ENCODE measurements around the gene UQCC3. TPM values are rescaled to one million over a fixed set of nuclear protein-coding genes. Genes with fewer than 3 reads are reported as not detected.

Gene UQCC3
- total RNA-seq, 6 experiments from 2014 or later = 4.0 to 6.3 (median 5.3) TPM

DNA sequence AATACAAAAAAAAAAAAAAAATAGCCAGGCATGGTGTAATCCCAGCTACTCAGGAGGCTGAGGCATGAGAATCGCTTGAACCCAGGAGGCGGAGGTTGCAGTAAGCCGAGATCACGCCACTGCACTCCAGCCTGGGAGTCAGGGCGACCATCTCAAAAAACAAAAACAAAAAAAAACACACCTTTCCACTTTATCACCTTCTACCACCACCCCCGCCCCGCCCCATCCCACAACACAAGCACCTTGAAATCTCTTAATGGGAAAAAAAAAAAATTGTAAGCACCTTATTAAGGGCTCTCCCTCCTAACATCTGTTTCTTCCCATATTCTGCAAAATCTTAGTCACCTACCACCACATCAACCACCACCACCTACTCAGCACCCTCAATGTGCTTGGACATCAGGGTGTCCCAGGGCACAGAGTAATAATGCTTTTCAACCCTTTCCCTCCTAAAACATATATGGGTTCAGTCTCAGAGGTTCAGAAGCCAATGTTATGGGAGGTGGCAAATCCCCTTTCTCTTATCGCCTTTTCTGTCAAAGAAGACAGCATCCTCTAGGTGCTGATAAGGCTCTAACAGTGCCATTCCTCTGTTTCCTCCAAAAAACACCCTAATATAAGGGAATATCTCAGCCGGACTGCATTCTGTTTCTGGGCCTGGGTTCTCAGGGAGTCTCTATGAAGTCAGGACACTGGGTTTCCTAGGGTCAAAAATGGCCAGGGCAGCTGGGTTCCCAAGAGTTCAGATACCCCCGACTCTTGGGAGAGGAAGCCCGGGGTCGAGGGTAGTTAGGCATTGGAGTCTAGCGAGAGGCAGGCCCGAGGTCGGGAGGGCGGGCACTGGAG lies 19.1 kb upstream of the UQCC3 start:
- intact Hi-C loops (cut with DNase I) = no loop called here
- TF ChIP-seq POLR2A (IDR thresholded peaks at IDR 0.05) = no peak
- TF ChIP-seq, protein P1, sequence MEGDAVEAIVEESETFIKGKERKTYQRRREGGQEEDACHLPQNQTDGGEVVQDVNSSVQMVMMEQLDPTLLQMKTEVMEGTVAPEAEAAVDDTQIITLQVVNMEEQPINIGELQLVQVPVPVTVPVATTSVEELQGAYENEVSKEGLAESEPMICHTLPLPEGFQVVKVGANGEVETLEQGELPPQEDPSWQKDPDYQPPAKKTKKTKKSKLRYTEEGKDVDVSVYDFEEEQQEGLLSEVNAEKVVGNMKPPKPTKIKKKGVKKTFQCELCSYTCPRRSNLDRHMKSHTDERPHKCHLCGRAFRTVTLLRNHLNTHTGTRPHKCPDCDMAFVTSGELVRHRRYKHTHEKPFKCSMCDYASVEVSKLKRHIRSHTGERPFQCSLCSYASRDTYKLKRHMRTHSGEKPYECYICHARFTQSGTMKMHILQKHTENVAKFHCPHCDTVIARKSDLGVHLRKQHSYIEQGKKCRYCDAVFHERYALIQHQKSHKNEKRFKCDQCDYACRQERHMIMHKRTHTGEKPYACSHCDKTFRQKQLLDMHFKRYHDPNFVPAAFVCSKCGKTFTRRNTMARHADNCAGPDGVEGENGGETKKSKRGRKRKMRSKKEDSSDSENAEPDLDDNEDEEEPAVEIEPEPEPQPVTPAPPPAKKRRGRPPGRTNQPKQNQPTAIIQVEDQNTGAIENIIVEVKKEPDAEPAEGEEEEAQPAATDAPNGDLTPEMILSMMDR (IDR thresholded peaks at IDR 0.05) = no peak
- peaks cover 0 to 13% (median 5%) of the 10 kb centered on the region in 4 donors for H3K36me3 ChIP-seq
- no peaks in the 10 kb centered on the region for H3K27me3 ChIP-seq
- ATAC-seq (no peak), DNase-seq (peak in 1 of 3 donors; percentile 27)
- H3K4me3 ChIP-seq = peak overlapping the region; percentile 77 to 99 (median 89)
- H3K27ac ChIP-seq = peak overlapping the region; percentile 84 to 91 (median 89)
- no peaks in the 10 kb centered on the region for H3K9me3 ChIP-seq
- H3K4me1 ChIP-seq = peaks cover 0 to 17% (median 2%) of the 10 kb centered on the region in 4 donors
- 35% methylated on average over 15 of the region's 16 CpGs for WGBS (ENCODE audit: insufficient coverage, low coverage, low lambda C conversion rate, missing lambda C conversion rate)

DNA sequence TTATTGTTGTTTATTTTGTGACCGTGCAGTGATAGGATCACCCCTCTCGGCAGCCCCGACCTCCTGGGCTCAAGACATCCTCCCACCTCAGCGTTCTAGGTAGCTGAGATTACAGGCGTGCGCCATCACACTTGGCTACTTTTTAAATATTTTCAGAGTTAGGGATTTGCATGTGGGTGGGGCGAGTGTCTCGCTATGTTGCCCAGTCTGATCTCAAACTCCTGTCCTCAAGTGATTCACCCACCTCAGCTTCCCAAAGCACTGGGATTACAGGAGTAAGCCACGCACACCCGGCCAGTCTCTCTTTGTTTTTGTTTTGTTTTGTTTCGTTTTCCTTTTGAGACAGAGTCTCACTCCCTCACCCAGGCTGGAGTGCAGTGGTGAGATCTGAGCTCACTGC lies 17.2 kb upstream of the UQCC3 start:
- 57% methylated on average over 4 of the region's 11 CpGs for WGBS (ENCODE audit: insufficient coverage, low coverage, low lambda C conversion rate, missing lambda C conversion rate)
- DNase-seq (no peak), ATAC-seq (no peak)
- no peaks in the 10 kb centered on the region for H3K9me3 ChIP-seq
- no peaks in the 10 kb centered on the region for H3K27me3 ChIP-seq
- H3K4me1 ChIP-seq = peaks cover 0 to 13% (median 0%) of the 10 kb centered on the region in 4 donors
- TF ChIP-seq, protein P1 (IDR thresholded peaks at IDR 0.05) = no peak
- TF ChIP-seq POLR2A (IDR thresholded peaks at IDR 0.05) = no peak
- intact Hi-C loops (cut with DNase I) = no loop called here
- no peak overlapping the region for H3K4me3 ChIP-seq
- H3K27ac ChIP-seq = no peak overlapping the region
- peaks cover 0 to 6% (median 4%) of the 10 kb centered on the region in 4 donors for H3K36me3 ChIP-seq

DNA sequence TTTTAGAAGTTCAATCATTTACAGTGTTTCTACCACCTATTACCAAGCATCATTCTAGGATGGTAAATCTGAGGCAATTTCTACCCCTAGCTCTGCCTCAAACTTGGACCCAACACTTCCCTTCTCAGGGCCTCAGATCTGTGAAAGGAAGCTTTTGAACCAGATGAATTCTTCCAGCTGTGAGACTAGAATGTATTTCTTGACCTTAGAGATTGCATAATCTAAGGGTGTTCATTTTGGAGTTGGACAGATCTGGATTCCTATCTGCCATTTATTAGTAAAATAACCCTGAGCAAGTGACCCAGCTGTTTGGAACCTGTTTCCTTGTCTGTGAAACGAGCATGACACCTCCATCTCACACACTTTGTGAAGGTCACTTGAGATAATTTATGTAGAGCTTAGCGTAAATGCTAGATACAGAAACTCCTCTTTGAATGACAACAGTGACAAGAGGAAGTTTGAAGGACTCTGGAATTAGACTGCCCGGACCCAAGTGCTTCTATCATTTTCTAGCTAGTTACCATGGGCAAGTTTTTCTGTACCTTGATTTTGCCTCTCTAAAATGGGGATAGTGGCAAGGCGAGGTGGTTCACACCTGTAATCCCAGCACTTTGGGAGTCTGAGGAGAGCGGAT lies 14.6 kb upstream of the UQCC3 start:
- intact Hi-C loops (cut with DNase I) = no loop called here

DNA sequence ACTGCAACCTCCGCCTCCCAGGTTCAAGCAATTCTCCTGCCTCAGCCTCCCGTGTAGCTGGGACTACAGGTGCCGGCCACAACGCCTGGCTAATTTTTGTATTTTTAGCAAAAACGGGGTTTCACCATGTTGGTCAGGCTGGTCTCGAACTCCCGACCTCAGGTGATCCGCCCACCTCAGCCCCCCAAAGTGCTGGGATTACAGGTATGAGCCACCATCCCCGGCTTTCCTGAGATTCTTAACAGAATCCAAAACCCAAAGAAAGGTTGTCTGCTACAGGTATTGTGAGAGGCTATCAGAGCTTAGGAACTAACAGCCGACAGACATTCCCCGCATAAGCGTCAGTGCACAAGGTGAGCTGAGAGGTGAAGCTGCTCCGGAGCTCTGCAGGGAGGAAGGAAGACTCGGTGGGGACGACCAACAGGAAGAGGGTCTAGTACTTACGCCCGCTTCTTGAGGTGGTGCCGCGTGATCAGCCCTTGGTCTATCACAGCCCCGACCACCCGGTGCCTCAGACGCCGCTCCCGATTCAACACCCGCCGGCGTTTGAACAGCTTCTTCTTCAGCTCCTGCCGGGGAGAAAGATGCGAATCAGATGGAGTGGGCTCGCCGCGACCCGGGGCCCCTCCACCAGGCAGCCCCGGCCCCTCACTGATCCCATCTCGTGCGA lies 6.9 kb upstream of the UQCC3 start:
- TF ChIP-seq POLR2A (IDR thresholded peaks at IDR 0.05) = no peak
- TF ChIP-seq, protein P1 (IDR thresholded peaks at IDR 0.05) = no peak
- intact Hi-C loops (cut with DNase I) = no loop called here
- Histone ChIP-seq H3K27me3 (no peaks in the 10 kb centered on the region), H3K4me3 (peak overlapping the region; percentile 70 to 89 (median 75)), H3K4me1 (peaks cover 0 to 35% (median 10%) of the 10 kb centered on the region in 4 donors), H3K27ac (peak overlapping the region; percentile 66 to 81 (median 72)), H3K36me3 (peaks cover 0 to 15% (median 2%) of the 10 kb centered on the region in 4 donors), H3K9me3 (no peaks in the 10 kb centered on the region)
- DNase-seq (no peak), ATAC-seq (peak; percentile 35 to 51 (median 38))
- 7% methylated on average over 16 of the region's 36 CpGs for WGBS (ENCODE audit: insufficient coverage, low coverage, low lambda C conversion rate, missing lambda C conversion rate)

More for the DNA sequence above, 14.6 kb upstream of the UQCC3 start:
- Histone ChIP-seq H3K4me1 (peaks cover 0 to 8% (median 0%) of the 10 kb centered on the region in 4 donors), H3K9me3 (no peaks in the 10 kb centered on the region), H3K36me3 (peaks cover 0 to 4% (median under 1%) of the 10 kb centered on the region in 4 donors), H3K27me3 (no peaks in the 10 kb centered on the region), H3K4me3 (no peak overlapping the region), H3K27ac (no peak overlapping the region)
- no peak for DNase-seq
- TF ChIP-seq POLR2A (IDR thresholded peaks at IDR 0.05) = no peak
- TF ChIP-seq, protein P1 (IDR thresholded peaks at IDR 0.05) = no peak
- WGBS (ENCODE audit: insufficient coverage, low coverage, low lambda C conversion rate, missing lambda C conversion rate) = 53% methylated on average over 5 of the region's 5 CpGs
- ATAC-seq = no peak
